WTC11 (cell line): ENCODE measurements around the gene TIPRL.

Experiments
- SOX15 ChIP-seq: fragments of 250-450 bp; sonication (Bioruptor Pico); IDR thresholded peaks from 2 replicates; pipeline ENCODE4 v1.9.0; 2021; ENCODE audit warnings: mild to moderate bottlenecking
- TF ChIP-seq, protein P1 (sequence below): fragments of 250-450 bp; sonication (Bioruptor Pico); IDR thresholded peaks from 2 replicates; pipeline ENCODE4 v1.9.0; 2021; ENCODE audit warnings: mild to moderate bottlenecking
- TF ChIP-seq, protein P2 (sequence below): fragments of 200-600 bp; IDR thresholded peaks from 2 replicates; pipeline ENCODE4 v1.8.0; 2022; ENCODE audit warnings: antibody characterized with exemption

DNA sequence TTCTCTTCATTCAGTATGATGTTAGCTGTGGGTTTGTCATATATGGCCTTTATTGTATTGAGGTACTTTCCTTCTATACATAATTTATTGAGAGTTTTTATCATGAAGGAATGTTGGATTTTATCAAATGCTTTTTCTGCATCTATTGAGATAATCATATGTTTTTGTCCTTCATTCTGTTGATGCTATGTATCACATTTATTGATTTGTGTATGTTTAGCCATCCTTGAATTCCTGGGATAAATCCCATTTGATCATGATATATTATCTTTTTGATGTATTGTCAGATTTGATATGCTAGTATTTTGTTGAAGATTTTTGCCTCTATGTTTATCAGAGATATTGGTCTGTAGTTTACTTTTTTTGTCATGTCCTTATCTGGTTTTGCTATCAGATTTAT, 21.1 kb upstream of the TIPRL start:
- TF ChIP-seq SOX15 (CRISPR knock-in tag): no peak
- TF ChIP-seq, protein P1, sequence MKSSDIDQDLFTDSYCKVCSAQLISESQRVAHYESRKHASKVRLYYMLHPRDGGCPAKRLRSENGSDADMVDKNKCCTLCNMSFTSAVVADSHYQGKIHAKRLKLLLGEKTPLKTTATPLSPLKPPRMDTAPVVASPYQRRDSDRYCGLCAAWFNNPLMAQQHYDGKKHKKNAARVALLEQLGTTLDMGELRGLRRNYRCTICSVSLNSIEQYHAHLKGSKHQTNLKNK (CRISPR knock-in tag): no peak
- TF ChIP-seq, protein P2, sequence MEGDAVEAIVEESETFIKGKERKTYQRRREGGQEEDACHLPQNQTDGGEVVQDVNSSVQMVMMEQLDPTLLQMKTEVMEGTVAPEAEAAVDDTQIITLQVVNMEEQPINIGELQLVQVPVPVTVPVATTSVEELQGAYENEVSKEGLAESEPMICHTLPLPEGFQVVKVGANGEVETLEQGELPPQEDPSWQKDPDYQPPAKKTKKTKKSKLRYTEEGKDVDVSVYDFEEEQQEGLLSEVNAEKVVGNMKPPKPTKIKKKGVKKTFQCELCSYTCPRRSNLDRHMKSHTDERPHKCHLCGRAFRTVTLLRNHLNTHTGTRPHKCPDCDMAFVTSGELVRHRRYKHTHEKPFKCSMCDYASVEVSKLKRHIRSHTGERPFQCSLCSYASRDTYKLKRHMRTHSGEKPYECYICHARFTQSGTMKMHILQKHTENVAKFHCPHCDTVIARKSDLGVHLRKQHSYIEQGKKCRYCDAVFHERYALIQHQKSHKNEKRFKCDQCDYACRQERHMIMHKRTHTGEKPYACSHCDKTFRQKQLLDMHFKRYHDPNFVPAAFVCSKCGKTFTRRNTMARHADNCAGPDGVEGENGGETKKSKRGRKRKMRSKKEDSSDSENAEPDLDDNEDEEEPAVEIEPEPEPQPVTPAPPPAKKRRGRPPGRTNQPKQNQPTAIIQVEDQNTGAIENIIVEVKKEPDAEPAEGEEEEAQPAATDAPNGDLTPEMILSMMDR: no peak
